ENCODE measurements around the gene TRIM5.

Gene TRIM5

DNA sequence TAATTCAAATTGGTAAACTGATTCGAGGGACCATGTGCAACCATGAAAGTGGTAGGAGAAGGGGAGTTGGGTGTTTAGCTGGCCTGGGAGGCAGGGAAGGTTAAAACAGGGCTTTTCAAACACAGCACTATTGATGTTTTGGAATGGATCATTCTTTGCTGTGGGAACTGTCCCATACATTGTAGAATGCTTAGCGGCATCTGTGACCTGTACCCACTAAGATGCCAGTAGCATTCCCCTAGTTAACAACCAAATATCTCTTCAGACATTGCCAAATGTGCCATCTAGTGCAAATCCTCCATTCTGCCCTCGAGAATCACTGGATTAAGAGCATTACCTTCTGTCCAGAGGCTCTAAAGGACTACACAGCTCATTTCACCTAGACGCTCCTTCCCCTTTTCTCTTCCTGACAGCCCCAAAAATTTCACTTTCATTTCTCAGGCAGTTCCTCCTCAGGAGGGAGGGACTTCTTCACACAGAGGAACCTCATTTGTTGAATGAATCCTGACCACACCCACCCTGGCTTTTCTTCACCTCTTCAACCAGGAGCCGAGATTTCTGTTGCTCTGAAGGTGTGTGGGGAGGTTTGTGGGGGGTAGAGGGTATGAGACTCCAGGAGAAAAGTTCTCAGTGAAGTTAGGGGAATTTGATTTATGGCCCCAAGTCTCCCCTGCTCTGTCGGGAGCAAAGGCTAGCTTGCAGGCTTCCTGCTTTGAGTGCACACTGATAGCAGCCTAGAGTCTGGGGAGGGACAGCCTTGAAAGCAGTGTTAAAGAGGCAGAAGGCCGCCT, 60.2 kb downstream of the TRIM5 start, which contains the start of gene TRIM34:
Gene TRIM34, plus strand, starts transcription at position 513 of the 791 bp plus-strand sequence. CDS start 7,331 bp downstream, outside the sequence.
- peak; percentile 60 for DNase-seq

DNA sequence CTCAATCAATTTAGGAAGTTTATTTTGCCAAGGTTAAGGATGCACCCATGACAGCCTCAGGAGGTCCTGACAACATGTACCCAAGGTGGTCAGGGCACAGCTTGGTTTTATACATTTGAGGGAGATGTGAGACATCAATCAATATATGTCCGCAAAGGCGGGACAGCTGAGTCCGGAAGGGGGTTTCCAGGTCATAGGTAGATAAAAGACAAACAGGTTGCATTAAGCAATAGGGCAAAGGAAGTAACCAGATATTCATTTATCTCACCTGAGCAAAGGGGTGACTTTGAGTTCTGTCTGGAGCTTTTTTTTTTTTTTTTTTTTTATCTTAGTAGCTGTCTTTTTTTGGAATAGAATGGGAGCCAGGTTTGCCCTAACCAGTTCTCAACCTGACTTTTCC, 62.1 kb downstream of the TRIM5 start:
- no peak for DNase-seq

DNA sequence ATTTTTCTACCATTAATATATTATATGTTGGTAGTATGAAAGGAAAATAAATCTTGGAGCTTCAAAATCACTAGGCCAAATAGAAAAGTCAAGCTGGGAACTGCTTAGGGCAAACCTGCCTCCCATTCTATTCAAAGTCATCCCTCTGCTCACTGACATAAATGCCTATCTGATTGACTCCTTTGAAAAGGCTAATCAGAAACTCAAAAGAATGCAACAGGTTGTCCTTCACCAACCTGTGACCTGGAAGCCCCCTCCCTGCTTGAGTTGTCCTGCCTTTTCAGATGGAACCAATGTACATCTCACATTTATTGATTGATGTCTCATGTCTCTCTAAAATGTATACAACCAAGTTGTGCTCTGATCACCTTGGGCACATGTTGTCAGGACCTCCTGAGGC, 63.3 kb downstream of the TRIM5 start:
- DNase-seq: no peak

DNA sequence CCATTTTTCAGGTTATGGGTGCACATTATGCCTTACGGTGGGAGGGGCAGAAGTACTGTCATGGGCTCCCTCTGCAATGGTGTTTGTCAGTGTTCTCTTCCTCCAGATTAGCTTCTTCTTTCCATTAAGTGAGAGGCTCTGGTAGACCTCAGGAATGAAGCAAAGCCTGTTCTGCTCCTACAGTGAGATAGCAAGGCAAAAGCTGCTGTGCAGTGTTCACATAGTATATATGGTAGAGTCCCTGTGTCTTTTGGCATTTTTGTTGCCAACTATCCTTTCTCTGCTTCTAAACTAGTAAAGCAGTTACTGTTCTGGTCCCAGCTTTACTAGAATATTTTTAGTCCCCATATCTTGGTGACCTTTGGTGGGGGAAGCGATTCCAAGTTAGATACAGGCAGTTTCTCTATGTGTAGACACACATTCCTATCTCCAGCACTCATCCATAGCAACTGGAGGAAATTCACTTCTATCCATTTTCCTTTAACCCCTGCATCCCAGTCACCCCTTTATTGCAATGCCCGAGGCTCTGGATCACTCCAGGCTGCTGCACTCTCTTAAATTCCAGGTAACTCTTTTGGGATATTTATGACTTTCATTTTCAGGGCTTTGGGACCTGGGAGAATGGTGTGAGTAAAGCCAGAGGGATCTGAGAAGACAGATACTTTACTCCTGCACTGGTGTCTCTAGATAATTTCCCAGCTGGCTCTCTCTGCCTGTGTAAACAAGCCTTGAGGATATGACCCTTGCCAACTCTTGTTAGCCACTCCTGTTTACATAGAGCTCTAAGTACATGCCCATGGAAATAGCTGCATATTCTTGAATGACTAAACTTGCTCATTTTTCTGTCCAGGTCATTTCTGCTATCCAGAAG, 64.0 kb downstream of the TRIM5 start:
- DNase-seq: peak; percentile 72

DNA sequence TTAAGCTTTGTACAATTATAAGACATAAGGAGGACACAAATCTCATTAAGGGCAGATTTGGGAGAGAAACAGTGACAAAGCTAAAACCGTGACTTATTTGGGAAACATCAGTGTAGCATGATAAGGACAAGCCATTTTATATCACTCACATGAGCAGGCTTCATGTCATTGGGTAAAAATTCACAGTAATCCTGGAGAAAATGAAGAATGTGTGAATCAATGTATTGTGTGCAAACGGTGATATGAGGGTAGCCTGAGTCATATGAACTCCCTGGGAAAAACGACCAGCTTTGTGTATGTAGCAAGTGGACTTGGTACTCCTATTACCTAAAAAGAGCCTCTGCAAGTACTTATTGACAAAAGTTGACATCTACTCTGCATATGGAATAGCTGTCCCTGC, 66.1 kb downstream of the TRIM5 start:
- DNase-seq: peak; percentile 60
